ENCODE results near the gene FRMD4A.

The FRMD4A gene

DNA sequence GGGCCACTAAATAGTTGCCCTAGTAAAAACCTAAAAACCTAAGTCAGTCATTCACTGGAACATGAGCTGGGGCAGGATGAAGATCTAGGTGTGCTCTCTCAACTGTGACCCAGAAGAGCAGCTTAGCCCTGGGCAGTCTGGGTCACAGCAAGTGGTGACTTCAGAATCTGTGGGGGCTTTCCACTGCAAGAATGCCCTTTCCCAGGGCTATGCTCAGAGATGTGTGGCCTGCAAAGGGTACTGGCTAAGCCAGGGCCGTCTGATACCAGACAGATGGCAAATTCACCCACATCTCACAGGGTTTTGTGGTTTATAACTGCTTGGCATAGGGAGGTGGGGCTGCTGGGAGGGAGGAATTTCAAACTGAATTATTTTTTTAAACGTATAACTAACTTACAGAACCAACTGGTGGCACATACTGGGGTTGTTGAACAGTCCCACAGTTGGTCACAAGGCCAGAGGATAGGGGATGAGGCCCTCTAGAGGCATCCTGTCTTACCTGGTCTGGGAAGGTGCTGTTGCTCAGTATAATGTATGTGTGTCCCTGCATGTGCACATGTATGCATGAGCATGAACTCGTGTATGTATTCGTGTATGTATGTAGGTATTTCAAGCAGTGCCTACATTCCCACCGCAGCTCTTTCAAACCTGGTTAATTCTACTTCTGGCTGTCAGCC lies 680.7 kb downstream of the FRMD4A start:
- in situ Hi-C loops (cut with HindIII; ENCODE audit: low sequenced_read_pairs) = no loop called here

GRCh38 chr10:13648425-13648824 lies 682.3 kb downstream of the FRMD4A start:
- in situ Hi-C loops (cut with HindIII; ENCODE audit: low sequenced_read_pairs) = no loop called here

GRCh38 chr10:13644866-13645265 lies 685.9 kb downstream of the FRMD4A start:
- in situ Hi-C loops (cut with HindIII; ENCODE audit: low sequenced_read_pairs) = loop anchor here (5.0 kb wide), 1 partner anchor 38 kb away; no protein-coding TSS in a partner anchor

- in situ Hi-C loops (cut with HindIII; ENCODE audit: low sequenced_read_pairs) = loop anchor here (5.0 kb wide), 1 partner anchor 36 kb away; no protein-coding TSS in a partner anchor
Measured at GRCh38 chr10:13643016-13643415, 687.7 kb downstream of the FRMD4A start.

DNA sequence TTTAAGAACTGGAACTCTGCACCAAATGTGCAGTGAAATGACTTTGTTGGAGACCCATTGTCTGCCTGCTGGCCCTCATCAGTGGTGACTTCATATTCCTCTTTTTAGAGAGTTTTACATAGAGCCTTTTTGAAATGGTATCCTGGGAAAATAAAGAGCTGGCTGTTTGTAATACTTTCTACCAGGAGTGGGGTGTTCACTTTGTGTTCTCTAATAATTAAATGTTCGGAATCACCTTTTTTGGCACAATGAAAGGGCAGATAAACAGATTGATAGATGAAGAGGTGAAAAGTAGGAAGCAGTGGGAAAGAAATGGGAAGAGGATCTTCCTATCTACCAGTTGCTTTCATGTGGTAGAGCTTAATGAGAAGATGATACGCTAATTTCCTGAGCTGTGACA lies 688.4 kb downstream of the FRMD4A start:
- in situ Hi-C loops (cut with HindIII; ENCODE audit: low sequenced_read_pairs) = loop anchor here (5.0 kb wide), 1 partner anchor 35 kb away; no protein-coding TSS in a partner anchor

DNA sequence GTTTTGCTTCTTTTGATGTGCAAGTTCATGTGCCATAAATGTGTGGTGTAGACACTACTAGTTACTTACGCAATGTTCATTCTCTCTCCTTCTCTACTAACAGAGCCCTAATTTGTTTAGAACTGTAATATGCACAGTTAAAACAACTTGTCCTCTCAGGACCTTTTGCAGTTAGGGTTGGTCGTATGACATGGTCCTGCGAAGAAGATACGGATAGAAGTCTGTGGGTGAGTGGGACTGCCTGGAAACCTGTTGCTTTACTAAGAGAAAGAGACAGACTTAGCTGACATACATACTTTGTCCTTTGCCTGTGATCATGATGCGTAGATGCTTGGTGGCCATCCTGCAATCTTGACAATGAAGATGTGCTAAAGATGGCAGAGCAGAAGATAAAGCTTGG lies 692.8 kb downstream of the FRMD4A start:
- in situ Hi-C loops (cut with HindIII; ENCODE audit: low sequenced_read_pairs) = loop anchor here (5.0 kb wide), 1 partner anchor 51 kb away; the partner anchor contains the start of gene PRPF18

GRCh38 chr10:13637303-13637856 lies 693.3 kb downstream of the FRMD4A start:
- in situ Hi-C loops (cut with HindIII; ENCODE audit: low sequenced_read_pairs) = loop anchor here (5.0 kb wide), 1 partner anchor 50 kb away; the partner anchor contains the start of gene PRPF18

- in situ Hi-C loops (cut with HindIII; ENCODE audit: low sequenced_read_pairs) = loop anchor here (5.0 kb wide), 1 partner anchor 49 kb away; the partner anchor contains the start of gene PRPF18
Measured at GRCh38 chr10:13636776-13637175, 693.9 kb downstream of the FRMD4A start.

GRCh38 chr10:13634207-13634606 lies 696.5 kb downstream of the FRMD4A start:
- in situ Hi-C loops (cut with HindIII; ENCODE audit: low sequenced_read_pairs) = no loop called here

GRCh38 chr10:13633689-13634088 lies 697.0 kb downstream of the FRMD4A start:
- in situ Hi-C loops (cut with HindIII; ENCODE audit: low sequenced_read_pairs) = no loop called here

GRCh38 chr10:13632884-13633440 lies 697.8 kb downstream of the FRMD4A start:
- in situ Hi-C loops (cut with HindIII; ENCODE audit: low sequenced_read_pairs) = no loop called here

DNA sequence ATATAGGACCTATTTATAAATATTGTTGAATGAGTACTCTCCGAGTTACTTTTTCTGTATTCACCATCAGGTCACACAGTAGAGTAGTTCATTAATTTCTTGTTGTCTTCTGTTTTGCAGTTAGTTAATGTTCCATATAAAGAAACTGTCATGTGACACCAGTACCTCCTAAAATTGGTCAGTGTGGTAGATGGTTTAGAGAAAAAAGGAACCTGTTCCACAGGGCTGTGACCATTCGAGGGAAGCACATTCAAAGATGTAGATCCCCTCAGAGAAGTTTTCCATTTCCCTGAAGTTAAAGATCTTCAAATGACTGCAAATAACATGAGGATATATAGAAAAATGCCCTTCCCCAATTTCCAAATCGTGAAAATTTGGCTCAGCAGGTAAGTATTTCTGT lies 698.3 kb downstream of the FRMD4A start:
- in situ Hi-C loops (cut with HindIII; ENCODE audit: low sequenced_read_pairs) = no loop called here

- in situ Hi-C loops (cut with HindIII; ENCODE audit: low sequenced_read_pairs) = no loop called here
Measured at GRCh38 chr10:13631594-13631993, 699.1 kb downstream of the FRMD4A start.

DNA sequence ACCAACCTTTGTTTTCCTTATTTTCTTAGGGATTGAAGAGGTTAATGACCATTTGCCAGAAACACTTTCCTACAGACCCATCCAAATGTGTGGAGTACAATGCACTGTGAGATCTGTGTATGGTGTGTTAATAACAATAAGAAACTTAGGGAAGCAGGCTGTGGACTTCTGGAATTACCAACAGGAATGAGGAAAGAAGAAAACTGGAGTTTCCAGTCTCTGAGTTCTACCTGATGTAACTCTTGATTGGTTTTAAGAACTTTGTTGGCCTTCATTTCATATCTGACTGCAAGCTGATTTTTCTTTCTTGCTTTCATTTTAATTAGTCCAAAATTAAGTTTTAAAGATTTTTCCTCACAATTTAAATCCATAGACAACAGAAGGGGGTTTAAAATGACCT lies 700.5 kb downstream of the FRMD4A start:
- in situ Hi-C loops (cut with HindIII; ENCODE audit: low sequenced_read_pairs) = no loop called here

GRCh38 chr10:13629116-13629515 lies 701.6 kb downstream of the FRMD4A start:
- in situ Hi-C loops (cut with HindIII; ENCODE audit: low sequenced_read_pairs) = no loop called here

- in situ Hi-C loops (cut with HindIII; ENCODE audit: low sequenced_read_pairs) = no loop called here
Measured at GRCh38 chr10:13628661-13629060, 702.1 kb downstream of the FRMD4A start.

- in situ Hi-C loops (cut with HindIII; ENCODE audit: low sequenced_read_pairs) = no loop called here
Measured at GRCh38 chr10:13627459-13628310, 703.0 kb downstream of the FRMD4A start.

DNA sequence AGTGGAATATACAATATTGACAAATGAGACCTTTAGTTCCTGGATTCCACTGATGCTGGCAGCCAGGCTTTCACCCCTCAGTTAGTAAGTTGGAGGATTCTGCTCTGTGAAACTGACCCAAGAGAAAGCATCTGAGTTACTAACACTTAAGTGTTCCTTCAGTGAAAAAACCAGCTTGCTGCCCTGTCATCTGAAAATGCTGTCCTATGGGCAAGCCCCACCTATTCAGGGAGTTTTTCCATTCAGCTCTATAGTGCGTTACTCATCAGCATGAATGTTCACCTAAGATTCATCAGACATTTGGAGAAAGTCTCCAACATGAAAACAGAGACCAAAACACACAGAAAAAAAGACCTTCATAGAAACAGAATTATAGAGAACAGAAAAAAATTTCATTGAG lies 706.1 kb downstream of the FRMD4A start:
- in situ Hi-C loops (cut with HindIII; ENCODE audit: low sequenced_read_pairs) = no loop called here

DNA sequence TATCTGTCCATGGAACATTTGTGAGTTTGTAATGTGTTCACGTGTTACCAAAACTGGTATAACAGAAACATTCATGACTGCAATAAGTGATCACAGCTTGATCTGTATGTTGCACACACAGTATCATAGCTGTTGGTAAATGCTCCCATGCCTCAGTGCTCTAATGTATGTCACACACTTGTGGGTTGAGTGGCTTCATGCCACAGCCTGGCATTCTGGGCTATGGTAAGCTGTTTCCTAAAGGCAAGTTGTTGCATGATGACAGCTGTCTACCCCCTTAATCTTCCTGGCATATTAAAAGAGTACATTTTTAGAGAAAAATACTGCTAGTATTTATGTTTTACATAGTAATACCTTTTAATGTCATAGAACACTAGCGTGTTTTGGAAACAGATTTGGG lies 708.8 kb downstream of the FRMD4A start:
- in situ Hi-C loops (cut with HindIII; ENCODE audit: low sequenced_read_pairs) = no loop called here

GRCh38 chr10:13617116-13617515 lies 713.6 kb downstream of the FRMD4A start:
- in situ Hi-C loops (cut with HindIII; ENCODE audit: low sequenced_read_pairs) = no loop called here

- in situ Hi-C loops (cut with HindIII; ENCODE audit: low sequenced_read_pairs) = no loop called here
Measured at GRCh38 chr10:13615650-13616300, 714.9 kb downstream of the FRMD4A start.
